A549 treated with AZD2906 at 1 μM for 4 hours (cell line): ENCODE results near the gene SPRR5. TPM values are rescaled to one million over a fixed set of nuclear protein-coding genes. Genes with fewer than 3 reads are reported as not detected.

ENCODE experiments used
- total RNA-seq: library from RNA; stranded (reverse); fragments of 200-300 nt; extraction: Qiagen RNA extraction; gene quantifications from 5 replicates; pipeline ENCODE4 v1.2.3, GENCODE V29; 2022

Gene SPRR5, protein sequence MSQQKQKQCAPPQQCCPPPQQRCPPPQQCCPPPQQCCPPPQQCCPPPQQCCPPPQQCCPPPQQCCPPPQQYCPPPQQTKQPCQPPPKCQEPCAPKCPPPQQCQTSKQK
- not detected in 5 replicates for total RNA-seq

GRCh38 chr1:152946651-152947256 is at the start of gene SPRR5:
Gene SPRR5 (plus strand): TSS chr1:152947206. CDS start chr1:152948555, 1,349 bp downstream.

GRCh38 chr1:152907686-152908601 is 39.1 kb upstream of the SPRR5 start, which contains the start of gene IVL:
Gene IVL (plus strand): TSS chr1:152908546. CDS start chr1:152909798, 1,252 bp downstream.

DNA sequence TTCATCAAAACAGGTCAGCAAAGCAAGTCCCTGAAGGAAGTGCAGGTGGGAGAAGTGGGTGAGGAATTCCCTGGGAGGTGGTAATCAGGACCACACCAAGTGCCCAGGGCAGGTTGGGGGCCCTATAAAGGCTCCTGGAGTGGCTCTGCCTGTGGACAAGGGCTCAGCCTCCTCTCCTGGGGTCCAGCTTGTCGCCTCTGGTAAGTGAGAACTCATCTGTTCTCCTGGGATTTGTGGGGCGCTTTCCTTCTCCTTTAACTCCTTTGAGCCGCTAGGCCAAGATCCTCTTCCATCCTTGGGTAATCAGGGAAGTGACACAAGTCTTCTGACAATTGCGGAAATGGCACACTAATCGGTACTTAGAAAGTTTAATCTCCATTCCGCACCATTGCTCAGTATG is 23.5 kb downstream of the SPRR5 start, which contains the start of gene SPRR4:
TSS of gene SPRR4 (plus strand) at position 154 of the 400 bp plus-strand sequence. CDS start 1,243 bp downstream, outside the sequence.

GRCh38 chr1:152983743-152984142 is 36.7 kb downstream of the SPRR5 start, which contains the start of gene SPRR1A:
Gene SPRR1A (plus strand): TSS chr1:152984081. CDS start chr1:152985231, 1,150 bp downstream.

Other genes starting within 250 kb of the SPRR5 start
- gene LCE2A, start 248.9 kb upstream of the SPRR5 start, total RNA-seq, result not detected in 5 replicates
- not detected in 5 replicates for gene LCE4A, start 239.0 kb upstream of the SPRR5 start, total RNA-seq
- not detected in 5 replicates for gene KPRP, start 189.2 kb upstream of the SPRR5 start, total RNA-seq
- not detected in 5 replicates for gene LCE1F, start 172.1 kb upstream of the SPRR5 start, total RNA-seq
- 0.32 TPM in 1 of 5 replicates, not detected in the others for gene LCE1E, start 160.9 kb upstream of the SPRR5 start, total RNA-seq
- not detected in 5 replicates for gene LCE1D, start 150.5 kb upstream of the SPRR5 start, total RNA-seq
- gene LCE1C, start 140.6 kb upstream of the SPRR5 start, total RNA-seq, result 0.22 TPM in 1 of 5 replicates, not detected in the others
- 0.06 to 0.10 TPM (median 0.08 TPM) in 3 of 5 replicates, not detected in the others for gene LCE1B, start 135.2 kb upstream of the SPRR5 start, total RNA-seq
- gene LCE1A, start 119.7 kb upstream of the SPRR5 start, total RNA-seq, result not detected in 5 replicates
- not detected in 5 replicates for gene LCE6A, start 104.3 kb upstream of the SPRR5 start, total RNA-seq
- gene LCE7A, start 87.2 kb upstream of the SPRR5 start, total RNA-seq, result not detected in 5 replicates
- not detected in 5 replicates for gene SMCP, start 68.9 kb upstream of the SPRR5 start, total RNA-seq
- 0.06 to 0.18 TPM (median 0.11 TPM) in 4 of 5 replicates, not detected in the other for gene IVL, start 38.7 kb upstream of the SPRR5 start, total RNA-seq
- not detected in 5 replicates for gene SPRR4, start 23.4 kb downstream of the SPRR5 start, total RNA-seq
- not detected in 5 replicates for gene SPRR1A, start 36.9 kb downstream of the SPRR5 start, total RNA-seq
- not detected in 5 replicates for gene SPRR3, start 54.5 kb downstream of the SPRR5 start, total RNA-seq
- gene SPRR1B, start 84.0 kb downstream of the SPRR5 start, total RNA-seq, result not detected in 5 replicates
- gene SPRR2D, start 93.9 kb downstream of the SPRR5 start, total RNA-seq, result not detected in 5 replicates
- gene SPRR2A, start 110.3 kb downstream of the SPRR5 start, total RNA-seq, result not detected in 5 replicates
- gene SPRR2B, start 124.4 kb downstream of the SPRR5 start, total RNA-seq, result not detected in 5 replicates
- not detected in 5 replicates for gene SPRR2E, start 147.3 kb downstream of the SPRR5 start, total RNA-seq
- gene SPRR2F, start 166.3 kb downstream of the SPRR5 start, total RNA-seq, result not detected in 5 replicates
- not detected in 5 replicates for gene SPRR2G, start 203.7 kb downstream of the SPRR5 start, total RNA-seq